NB4 (cell line): Measurements from ENCODE around the gene TPSB2.
"Not testable (repeated sequence)": the region's sequence is repeated elsewhere in the genome, so short reads cannot be mapped to it uniquely, and the experiment has no call there.

Experiments
- DNase-seq: peaks from one replicate; pipeline ENCODE4 v3.0.0; 2010; ENCODE audit warnings: low read depth
- H3K4me3 ChIP-seq: one replicate; pipeline ENCODE4 v1.5.1; 2011; ENCODE audit warnings: mild to moderate bottlenecking, low read depth, low read length, moderate library complexity
- MYC ChIP-seq: IDR thresholded peaks from 2 replicates; pipeline ENCODE4 v1.6.1; 2011; ENCODE audit warnings: low read depth, low read length
- POLR2A ChIP-seq: IDR thresholded peaks from 2 replicates; pipeline ENCODE4 v1.6.1; 2011; ENCODE audit warnings: mild to moderate bottlenecking; ENCODE audit not compliant: insufficient read length; ENCODE audit errors: extremely low read depth
- TF ChIP-seq, protein P1 (sequence below): IDR thresholded peaks from one replicate; pipeline ENCODE4 v1.5.1; 2012; ENCODE audit warnings: low read depth, low read length
- TF ChIP-seq, protein P2 (sequence below): IDR thresholded peaks from 2 replicates; pipeline ENCODE4 v1.6.1; 2011; ENCODE audit warnings: low read depth, low read length

Gene TPSB2

DNA sequence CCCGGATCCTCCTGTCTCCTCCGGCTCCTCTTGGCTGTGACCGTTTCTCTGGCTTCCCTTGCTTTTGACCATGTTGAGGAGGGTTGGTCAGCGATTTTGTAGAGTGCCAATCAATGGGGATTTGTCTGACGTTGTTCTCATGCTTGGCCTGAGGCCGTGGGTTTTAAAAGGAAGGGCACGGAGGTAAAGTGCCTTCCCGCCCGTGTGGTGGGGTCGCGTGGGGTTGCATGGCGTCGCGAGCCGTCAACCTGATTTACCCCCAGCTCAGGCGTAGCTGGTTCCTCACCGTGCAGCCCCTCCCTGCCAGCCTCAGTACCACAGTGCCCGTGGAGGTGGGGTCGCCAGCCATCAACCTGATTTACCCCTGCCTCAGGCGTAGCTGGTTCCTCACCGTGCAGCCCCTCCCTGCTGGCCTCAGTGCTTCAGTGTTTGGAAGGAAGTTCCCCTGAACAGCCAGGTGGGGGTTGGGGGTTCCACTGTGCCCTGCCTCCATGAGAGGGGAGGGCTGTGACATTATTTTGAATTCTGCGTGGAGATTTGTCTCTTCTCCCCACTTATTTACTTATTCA, 15.6 kb upstream of the TPSB2 start:
- TF ChIP-seq, protein P1, sequence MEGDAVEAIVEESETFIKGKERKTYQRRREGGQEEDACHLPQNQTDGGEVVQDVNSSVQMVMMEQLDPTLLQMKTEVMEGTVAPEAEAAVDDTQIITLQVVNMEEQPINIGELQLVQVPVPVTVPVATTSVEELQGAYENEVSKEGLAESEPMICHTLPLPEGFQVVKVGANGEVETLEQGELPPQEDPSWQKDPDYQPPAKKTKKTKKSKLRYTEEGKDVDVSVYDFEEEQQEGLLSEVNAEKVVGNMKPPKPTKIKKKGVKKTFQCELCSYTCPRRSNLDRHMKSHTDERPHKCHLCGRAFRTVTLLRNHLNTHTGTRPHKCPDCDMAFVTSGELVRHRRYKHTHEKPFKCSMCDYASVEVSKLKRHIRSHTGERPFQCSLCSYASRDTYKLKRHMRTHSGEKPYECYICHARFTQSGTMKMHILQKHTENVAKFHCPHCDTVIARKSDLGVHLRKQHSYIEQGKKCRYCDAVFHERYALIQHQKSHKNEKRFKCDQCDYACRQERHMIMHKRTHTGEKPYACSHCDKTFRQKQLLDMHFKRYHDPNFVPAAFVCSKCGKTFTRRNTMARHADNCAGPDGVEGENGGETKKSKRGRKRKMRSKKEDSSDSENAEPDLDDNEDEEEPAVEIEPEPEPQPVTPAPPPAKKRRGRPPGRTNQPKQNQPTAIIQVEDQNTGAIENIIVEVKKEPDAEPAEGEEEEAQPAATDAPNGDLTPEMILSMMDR: no peak
- no peak for TF ChIP-seq POLR2A
- TF ChIP-seq, protein P2, sequence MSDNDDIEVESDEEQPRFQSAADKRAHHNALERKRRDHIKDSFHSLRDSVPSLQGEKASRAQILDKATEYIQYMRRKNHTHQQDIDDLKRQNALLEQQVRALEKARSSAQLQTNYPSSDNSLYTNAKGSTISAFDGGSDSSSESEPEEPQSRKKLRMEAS: 0 out of 2 replicates have a peak, but pooled peaks have one; percentile 9
- TF ChIP-seq MYC: no peak
- peak; percentile 57 for DNase-seq
- peak overlapping the region; percentile 27 for H3K4me3 ChIP-seq

DNA sequence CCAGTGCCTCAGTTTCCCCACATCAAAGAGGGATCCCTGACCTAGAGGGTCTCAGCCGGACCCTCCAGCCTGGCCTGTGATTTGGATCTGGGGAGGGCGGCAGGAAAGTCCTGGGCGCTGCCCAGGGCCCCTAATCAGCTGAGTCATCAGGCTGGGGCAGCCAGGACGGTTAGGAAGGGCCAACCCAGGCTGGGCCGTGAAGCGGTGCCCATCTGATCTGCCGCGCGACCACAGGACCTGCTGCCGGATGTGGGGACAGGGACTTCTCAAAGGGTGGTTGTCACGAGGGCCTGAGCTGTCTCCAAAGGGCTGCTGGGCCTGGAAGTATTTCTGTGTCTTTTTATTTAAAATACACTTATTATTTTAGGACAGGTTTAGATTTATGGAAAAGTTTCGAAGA, 14.9 kb upstream of the TPSB2 start:
- peak overlapping the region; percentile 27 for H3K4me3 ChIP-seq
- peak; percentile 89 for DNase-seq
- no peak; the same call in 1 of the 2 replicates for TF ChIP-seq MYC
- TF ChIP-seq, protein P2: 0 out of 2 replicates have a peak, but pooled peaks have one; percentile 22

DNA sequence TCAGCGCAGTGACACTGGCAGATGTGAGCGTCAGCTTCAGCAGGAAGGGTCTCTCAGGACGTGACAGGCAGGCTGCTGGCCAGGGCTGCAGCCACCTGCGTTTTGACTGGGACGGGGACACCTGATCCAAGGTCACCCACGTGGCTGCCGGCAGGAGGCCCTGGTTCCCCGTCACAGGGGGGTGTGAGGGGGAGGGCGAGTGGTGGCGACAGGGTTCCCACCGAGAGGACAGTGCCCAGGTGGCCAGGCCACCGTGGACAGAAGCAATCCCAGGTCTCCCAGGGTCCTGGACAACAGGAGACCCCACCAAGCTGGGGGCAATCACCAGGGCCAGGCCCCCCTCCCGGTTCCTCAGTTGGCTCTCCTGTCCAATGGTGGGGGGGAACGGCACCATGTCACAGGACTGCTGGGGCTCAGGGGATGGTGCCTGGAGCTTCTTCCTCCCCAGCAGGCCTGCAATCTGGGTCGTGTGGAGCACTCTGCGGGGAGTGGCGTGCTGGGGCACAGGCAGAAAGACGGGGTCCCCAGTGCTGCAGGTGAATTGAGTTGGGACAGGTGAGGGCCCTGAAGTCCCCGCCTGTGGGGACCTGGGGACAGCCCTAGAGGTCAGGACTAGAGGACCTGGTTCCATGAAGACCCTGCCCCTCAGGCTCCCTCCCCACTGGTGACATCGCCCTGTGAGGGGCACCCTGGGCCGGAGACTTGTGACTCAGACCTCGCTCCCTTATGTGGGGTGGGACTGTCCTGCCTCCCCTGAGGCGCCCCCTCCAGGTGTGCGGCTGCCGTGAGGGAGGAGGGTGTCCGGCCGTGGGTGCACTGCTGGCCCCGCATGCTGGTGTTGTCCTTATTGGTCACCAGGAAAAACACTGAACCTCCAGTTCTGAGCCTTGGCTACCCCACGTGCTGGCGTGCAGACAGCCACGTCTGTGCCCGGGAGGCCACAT, 14.2 kb upstream of the TPSB2 start:
- not testable (repeated sequence) for H3K4me3 ChIP-seq, DNase-seq

DNA sequence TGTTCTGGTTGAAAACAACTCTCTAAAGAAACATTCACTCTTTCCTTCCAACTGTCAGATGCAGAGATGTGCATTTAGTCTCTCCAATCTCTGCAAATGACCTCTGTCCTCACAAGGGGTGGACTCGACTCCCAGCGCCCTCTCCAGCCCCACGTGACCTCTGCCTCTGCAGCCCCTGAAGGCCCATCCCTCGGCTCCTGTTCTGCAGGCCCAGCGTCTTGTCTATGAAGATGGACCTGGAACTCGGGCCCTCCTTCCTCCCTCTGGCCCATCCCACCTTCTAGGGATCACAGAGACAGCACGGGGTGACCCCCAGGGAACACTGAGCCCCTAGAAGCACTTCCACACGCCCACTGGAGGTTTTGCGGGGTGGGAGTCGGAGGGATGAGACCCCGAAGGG, 13.4 kb upstream of the TPSB2 start:
- not testable (repeated sequence) for H3K4me3 ChIP-seq

DNA sequence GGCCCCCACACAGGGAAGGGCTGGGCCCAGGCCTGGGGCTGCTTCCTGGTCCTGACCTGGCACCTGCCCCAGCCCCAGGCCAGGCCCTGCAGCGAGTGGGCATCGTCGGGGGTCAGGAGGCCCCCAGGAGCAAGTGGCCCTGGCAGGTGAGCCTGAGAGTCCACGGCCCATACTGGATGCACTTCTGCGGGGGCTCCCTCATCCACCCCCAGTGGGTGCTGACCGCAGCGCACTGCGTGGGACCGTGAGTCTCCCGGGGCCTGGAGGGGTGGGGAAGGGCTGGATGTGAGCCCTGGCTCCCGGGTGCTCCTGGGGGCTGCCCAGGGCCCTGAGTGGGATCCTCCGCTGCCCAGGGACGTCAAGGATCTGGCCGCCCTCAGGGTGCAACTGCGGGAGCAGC, 11.1 kb upstream of the TPSB2 start:
- not testable (repeated sequence) for H3K4me3 ChIP-seq

More for the DNA sequence above, 13.4 kb upstream of the TPSB2 start:
- DNase-seq: not testable (repeated sequence)

DNA sequence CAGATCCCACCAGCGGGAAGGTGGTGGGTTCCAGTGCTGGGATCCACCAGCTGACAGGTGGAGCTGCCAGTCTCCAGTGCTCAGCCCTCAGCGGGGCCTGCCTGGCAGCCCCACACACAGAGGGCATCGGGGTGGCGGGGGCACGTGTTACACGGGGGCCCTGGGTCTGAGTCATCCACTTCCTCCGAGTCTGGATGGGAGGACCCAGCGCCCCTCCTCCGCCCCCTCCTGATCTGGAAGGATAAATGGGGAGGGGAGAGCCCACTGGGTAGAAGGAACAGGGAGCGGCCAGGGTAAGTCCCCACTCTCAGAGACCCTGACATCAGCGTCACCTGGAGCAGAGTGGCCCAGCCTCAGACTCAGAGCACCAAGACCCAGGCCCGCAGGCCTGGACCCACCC, 10.5 kb upstream of the TPSB2 start, which contains the start of gene TPSAB1:
TSS of gene TPSAB1 (plus strand) at position 270 of the 400 bp plus-strand sequence. CDS start 234 bp downstream, outside the sequence.
- H3K4me3 ChIP-seq, DNase-seq: not testable (repeated sequence)

More for the DNA sequence above, 11.1 kb upstream of the TPSB2 start:
- not testable (repeated sequence) for DNase-seq

DNA sequence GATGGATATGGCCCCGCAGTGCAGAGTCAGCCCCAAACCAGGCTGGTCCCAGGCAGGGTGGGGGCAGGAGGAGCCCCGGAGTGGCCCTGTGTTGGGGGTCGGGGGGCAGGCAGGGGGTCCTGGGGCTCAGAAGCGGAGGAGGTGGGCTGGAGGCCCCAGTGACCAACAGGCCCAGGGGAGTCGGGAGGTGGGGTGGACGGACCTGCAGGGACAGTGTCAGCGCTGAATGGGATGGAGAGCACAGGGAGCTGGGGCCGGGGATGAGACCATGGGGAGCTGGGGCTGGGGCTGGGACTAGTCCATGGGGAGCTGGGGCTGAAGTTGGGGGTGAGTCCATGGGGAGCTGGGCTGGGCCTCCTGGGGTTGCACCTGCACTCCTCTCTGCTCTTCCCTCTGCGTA, 9.6 kb upstream of the TPSB2 start:
- DNase-seq: not testable (repeated sequence)

DNA sequence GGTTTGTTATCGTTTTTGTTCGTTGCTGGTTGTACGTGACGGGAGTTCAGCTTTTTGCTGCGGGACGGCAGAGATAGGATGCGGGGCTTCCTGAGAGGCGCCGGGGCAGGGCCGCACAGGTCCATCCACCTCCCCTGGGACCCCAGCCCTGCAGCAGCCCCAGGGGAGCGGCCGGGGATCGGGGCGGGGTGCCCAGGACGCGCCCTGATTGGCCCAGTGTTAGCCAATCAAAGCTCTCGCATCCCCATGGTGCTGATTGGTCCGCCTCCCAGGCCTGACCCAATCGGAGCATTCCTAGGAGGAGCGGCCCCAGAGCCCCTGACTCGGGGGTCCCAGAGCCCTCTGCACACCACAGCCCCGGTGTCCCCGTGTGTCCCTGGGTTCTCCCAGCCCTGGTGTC, 8.9 kb upstream of the TPSB2 start:
- not testable (repeated sequence) for H3K4me3 ChIP-seq

More for the DNA sequence above, 9.6 kb upstream of the TPSB2 start:
- H3K4me3 ChIP-seq: not testable (repeated sequence)

DNA sequence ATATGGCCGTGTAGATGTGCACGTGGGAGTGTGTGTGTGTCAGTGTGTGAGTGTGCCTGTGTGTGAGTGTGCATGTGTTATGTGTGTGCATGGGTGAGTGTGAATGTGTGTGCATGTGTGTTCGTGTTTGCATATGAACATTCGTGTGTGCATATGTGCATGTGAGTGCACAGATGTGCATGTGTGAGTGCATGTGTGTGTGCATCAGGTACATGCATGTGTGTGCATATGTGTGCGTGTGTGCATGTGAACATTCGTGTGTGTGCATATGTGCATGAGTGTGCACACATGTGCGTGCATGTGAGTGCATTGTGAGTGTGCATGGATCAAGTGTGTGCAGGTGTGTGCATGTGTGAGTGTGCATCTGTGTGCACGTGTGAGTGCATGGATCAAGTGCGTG, 8.0 kb upstream of the TPSB2 start:
- no peak overlapping the region for H3K4me3 ChIP-seq
- DNase-seq: no peak
- no peak for TF ChIP-seq POLR2A
- TF ChIP-seq, protein P2: no peak
- TF ChIP-seq, protein P1: no peak
- TF ChIP-seq MYC: no peak

More for the DNA sequence above, 8.9 kb upstream of the TPSB2 start:
- not testable (repeated sequence) for DNase-seq

DNA sequence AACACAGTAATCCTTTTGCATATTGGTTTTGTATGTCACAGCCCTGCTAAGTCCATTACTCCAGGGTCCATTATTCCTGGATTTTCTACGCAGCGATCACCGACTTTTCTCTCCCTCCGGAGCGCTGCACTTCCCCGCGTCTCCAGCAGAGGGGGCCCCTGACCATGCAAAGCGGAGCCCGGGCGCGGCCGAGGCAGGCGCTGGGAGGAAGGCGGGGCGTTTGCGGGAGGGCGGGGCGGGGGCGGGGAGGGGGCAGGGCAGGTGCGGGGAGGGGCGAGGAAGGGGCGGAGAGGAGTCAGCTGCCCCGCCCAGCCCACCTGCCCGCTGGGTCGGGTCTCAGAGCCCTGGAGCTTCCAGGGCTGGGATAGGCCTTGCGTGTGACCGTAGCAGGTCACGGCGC, 6.7 kb upstream of the TPSB2 start:
- H3K4me3 ChIP-seq, DNase-seq: not testable (repeated sequence)

DNA sequence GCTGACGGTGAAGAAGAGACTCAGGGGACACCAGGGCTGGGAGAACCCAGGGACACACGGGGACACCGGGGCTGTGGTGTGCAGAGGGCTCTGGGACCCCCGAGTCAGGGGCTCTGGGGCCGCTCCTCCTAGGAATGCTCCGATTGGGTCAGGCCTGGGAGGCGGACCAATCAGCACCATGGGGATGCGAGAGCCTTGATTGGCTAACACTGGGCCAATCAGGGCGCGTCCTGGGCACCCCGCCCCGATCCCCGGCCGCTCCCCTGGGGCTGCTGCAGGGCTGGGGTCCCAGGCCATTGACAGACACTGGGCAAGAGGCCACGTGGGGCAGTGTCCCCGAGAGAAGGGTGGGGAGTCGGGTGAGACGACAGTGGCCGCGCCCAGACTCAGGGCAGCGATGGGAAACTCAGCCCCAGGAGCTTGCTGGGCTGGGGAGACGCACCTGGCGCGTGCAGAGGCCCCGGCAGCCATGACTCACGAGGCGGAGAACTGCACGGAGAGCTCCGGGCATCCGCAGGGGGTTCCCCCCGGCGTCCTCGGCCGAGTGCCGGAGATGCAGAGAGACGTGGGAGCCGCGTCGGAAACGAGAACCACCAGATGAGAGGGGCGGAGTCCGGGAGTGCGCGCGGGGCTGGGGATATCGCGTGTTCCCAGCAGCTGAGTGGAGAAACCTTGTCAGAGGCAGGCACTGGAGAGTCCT, 2.2 kb upstream of the TPSB2 start:
- DNase-seq, H3K4me3 ChIP-seq: not testable (repeated sequence)

DNA sequence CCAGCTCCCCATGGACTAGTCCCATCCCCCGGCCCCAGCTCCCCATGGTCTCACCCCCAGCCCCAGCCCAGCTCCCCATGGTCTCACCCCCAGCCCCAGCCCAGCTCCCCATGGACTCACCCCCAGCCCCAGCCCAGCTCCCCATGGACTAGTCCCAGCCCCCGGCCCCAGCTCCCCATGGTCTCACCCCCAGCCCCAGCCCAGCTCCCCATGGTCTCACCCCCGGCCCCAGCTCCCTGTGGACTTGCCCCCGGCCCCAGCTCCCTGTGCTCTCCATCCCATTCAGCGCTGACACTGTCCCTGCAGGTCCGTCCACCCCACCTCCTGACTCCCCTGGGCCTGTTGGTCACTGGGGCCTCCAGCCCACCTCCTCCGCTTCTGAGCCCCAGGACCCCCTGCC, 1.3 kb upstream of the TPSB2 start:
- H3K4me3 ChIP-seq, DNase-seq: not testable (repeated sequence)

DNA sequence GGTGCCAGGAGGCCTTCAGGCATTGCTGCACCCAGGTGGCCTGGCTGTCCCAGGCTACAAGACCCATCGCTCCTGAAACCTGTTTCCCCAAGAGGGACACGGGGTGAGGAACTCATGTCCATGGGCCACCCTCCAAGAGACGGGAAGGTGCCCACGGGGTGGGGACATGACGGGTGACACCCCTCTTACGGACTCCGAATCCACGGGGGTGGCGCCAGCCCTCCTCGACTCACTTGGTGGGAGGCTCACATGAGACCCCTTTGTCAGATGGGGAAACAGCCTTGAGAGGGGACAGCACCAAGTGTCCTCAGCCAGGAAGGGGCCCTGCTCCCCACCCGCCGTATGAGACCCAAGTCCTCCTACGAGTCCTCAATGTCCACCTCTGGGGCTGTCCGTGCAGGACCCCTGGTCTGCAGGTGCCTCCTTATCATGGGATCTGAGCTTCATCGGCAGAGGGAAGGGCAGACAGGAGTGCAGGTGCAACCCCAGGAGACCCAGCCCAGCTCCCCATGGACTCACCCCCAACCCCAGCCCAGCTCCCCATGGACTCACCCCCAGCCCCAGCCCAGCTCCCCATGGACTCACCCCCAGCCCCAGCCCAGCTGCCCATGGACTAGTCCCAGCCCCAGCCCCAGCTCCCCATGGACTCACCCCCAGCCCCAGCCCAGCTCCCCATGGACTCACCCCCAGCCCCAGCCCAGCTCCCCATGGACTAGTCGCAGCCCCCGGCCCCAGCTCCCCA, 658 bp upstream of the TPSB2 start:
- not testable (repeated sequence) for DNase-seq, H3K4me3 ChIP-seq

DNA sequence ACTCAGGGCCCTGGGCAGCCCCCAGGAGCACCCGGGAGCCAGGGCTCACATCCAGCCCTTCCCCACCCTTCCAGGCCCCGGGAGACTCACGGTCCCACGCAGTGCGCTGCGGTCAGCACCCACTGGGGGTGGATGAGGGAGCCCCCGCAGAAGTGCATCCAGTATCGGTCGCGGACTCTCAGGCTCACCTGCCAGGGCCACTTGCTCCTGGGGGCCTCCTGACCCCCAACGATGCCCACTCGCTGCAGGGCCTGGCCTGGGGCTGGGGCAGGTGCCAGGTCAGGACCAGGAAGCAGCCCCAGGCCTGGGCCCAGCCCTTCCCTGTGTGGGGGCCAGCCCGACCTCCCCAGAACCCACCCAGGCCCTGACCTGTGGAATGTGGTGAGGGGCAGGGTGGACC, 508 bp downstream of the TPSB2 start:
- not testable (repeated sequence) for H3K4me3 ChIP-seq, DNase-seq
